Measurements from ENCODE around the gene SCYL1. TPM values are rescaled to one million over a fixed set of nuclear protein-coding genes. Genes with fewer than 3 reads are reported as not detected.
A peak's percentile ranks its signal among the peaks of the same experiment; 100 is the strongest.

The SCYL1 gene
- total RNA-seq, 4 donors from 2014 or later, result 40.6 to 63.3 (median 52.6) TPM

GRCh38 chr11:65571940-65572339, 47.1 kb downstream of the SCYL1 start:
- H3K4me3 ChIP-seq, result peak overlapping the region; percentile 80 to 92 (median 84)
- peak overlapping the region; percentile 96 to 99 (median 98) for H3K27ac ChIP-seq
- H3K9me3 ChIP-seq, result no peaks in the 10 kb centered on the region
- no peak for DNase-seq
- WGBS, 2 donors, result 8 to 27% methylated on average over 2 to 7 of the region's 11 CpGs
- intact Hi-C loops (cut with DNase I), result loop anchor here (5.0 kb wide), 1 partner anchor 35 kb away; no protein-coding TSS in a partner anchor
- H3K4me1 ChIP-seq, result peaks cover 45 to 86% (median 59%) of the 10 kb centered on the region in 3 donors
- H3K36me3 ChIP-seq, result peaks cover 0 to 15% (median 0%) of the 10 kb centered on the region in 3 donors
- no peaks in the 10 kb centered on the region for H3K27me3 ChIP-seq
- TF ChIP-seq POLR2A (IDR thresholded peaks at IDR 0.05), result no peak
- TF ChIP-seq CTCF (IDR thresholded peaks at IDR 0.05), result peak in 3 of 6 experiments; percentile 16 to 38 (median 32)

- Histone ChIP-seq H3K4me3 (peak within 1 kb of the TSS; percentile 80 to 92 (median 84)), H3K36me3 (peaks cover 0 to 13% (median 0%) of the 10 kb centered on the region in 3 donors), H3K27me3 (no peaks in the 10 kb centered on the region), H3K27ac (peak within 1 kb of the TSS; percentile 96 to 99 (median 98)), H3K9me3 (no peaks in the 10 kb centered on the region), H3K4me1 (peaks cover 50 to 86% (median 64%) of the 10 kb centered on the region in 3 donors)
- intact Hi-C loops (cut with DNase I), result loop anchor here (5.0 kb wide), 1 partner anchor 35 kb away; no protein-coding TSS in a partner anchor
- DNase-seq, result peak; percentile 62
- WGBS, 2 donors, result 0 to 3% methylated on average over 7 to 9 of the region's 86 CpGs
- TF ChIP-seq POLR2A (IDR thresholded peaks at IDR 0.05), result peak in 3 of 4 donors; percentile 39 to 72 (median 68)
- no peak for TF ChIP-seq CTCF (IDR thresholded peaks at IDR 0.05)
These were observed 47.6 kb downstream of the SCYL1 start, which contains the start of gene FAM89B for GRCh38 chr11:65572356-65573051. FAM89B (plus strand) TSS chr11:65572538; CDS start chr11:65572670, 132 bp downstream.

GRCh38 chr11:65573391-65574079, 48.7 kb downstream of the SCYL1 start:
- intact Hi-C loops (cut with DNase I), result loop anchor here (5.0 kb wide), 1 partner anchor 36 kb away; no protein-coding TSS in a partner anchor
- no peaks in the 10 kb centered on the region for H3K27me3 ChIP-seq
- peaks cover 0 to 11% (median 0%) of the 10 kb centered on the region in 3 donors for H3K36me3 ChIP-seq
- TF ChIP-seq CTCF (IDR thresholded peaks at IDR 0.05), result no peak
- H3K27ac ChIP-seq, result peak overlapping the region; percentile 96 to 99 (median 98)
- no peak for DNase-seq
- peaks cover 52 to 86% (median 71%) of the 10 kb centered on the region in 3 donors for H3K4me1 ChIP-seq
- H3K4me3 ChIP-seq, result peak overlapping the region; percentile 80 to 92 (median 84)
- WGBS, 2 donors, result 0 to 14% methylated on average over 1 to 19 of the region's 22 CpGs
- no peaks in the 10 kb centered on the region for H3K9me3 ChIP-seq

- Histone ChIP-seq H3K4me3 (peak overlapping the region; percentile 80 to 92 (median 84)), H3K4me1 (peaks cover 48 to 86% (median 67%) of the 10 kb centered on the region in 3 donors), H3K27me3 (no peaks in the 10 kb centered on the region), H3K36me3 (peaks cover 0 to 16% (median 3%) of the 10 kb centered on the region in 3 donors), H3K9me3 (no peaks in the 10 kb centered on the region), H3K27ac (peak overlapping the region; percentile 96 to 99 (median 98))
- intact Hi-C loops (cut with DNase I), result loop anchor here (5.0 kb wide), 1 partner anchor 37 kb away; no protein-coding TSS in a partner anchor
- peak; percentile 70 for DNase-seq
- TF ChIP-seq POLR2A (IDR thresholded peaks at IDR 0.05), result peak in 1 of 4 donors; percentile 40
- TF ChIP-seq CTCF (IDR thresholded peaks at IDR 0.05), result peak; percentile 94 to 99 (median 96)
- WGBS, 2 donors, result 0 to 2% methylated on average over 4 to 12 of the region's 67 CpGs
These were observed 49.4 kb downstream of the SCYL1 start for GRCh38 chr11:65574109-65574810.
